Effector memory CD4-positive, alpha-beta T cell (primary cell): Measurements from ENCODE around the gene PTPN1.

Experiments used
- DNase-seq, 3 donors: peaks; one replicate each; pipeline ENCODE4 v3.0.0-alpha.2; 2020
- H3K27ac ChIP-seq: 2 replicates; pipeline ENCODE4 v1.7.0; 2013; ENCODE audit warnings: mild to moderate bottlenecking, low read length, moderate library complexity; ENCODE audit not compliant: insufficient read depth, poor library complexity, severe bottlenecking
- H3K27me3 ChIP-seq: replicated peaks from 2 replicates; pipeline ENCODE4 v1.7.0; 2013; ENCODE audit warnings: mild to moderate bottlenecking, low read length; ENCODE audit not compliant: insufficient read depth, control insufficient read depth, poor library complexity, severe bottlenecking
- H3K36me3 ChIP-seq: 2 replicates; pipeline ENCODE4 v1.7.0; 2013; ENCODE audit warnings: mild to moderate bottlenecking, low read length, moderate library complexity; ENCODE audit not compliant: control insufficient read depth, insufficient read depth
- H3K4me1 ChIP-seq: 2 replicates; pipeline ENCODE4 v1.7.0; 2013; ENCODE audit warnings: low read length, mild to moderate bottlenecking; ENCODE audit not compliant: control insufficient read depth, insufficient read depth, poor library complexity, severe bottlenecking
- H3K4me3 ChIP-seq: 2 replicates; pipeline ENCODE4 v1.7.0; 2013; ENCODE audit warnings: low read length, low read depth, mild to moderate bottlenecking; ENCODE audit not compliant: insufficient read depth, poor library complexity, severe bottlenecking
- H3K9me3 ChIP-seq: 2 replicates; pipeline ENCODE4 v1.7.0; 2013; ENCODE audit warnings: mild to moderate bottlenecking, low read length, moderate library complexity; ENCODE audit not compliant: control insufficient read depth

Gene PTPN1

DNA sequence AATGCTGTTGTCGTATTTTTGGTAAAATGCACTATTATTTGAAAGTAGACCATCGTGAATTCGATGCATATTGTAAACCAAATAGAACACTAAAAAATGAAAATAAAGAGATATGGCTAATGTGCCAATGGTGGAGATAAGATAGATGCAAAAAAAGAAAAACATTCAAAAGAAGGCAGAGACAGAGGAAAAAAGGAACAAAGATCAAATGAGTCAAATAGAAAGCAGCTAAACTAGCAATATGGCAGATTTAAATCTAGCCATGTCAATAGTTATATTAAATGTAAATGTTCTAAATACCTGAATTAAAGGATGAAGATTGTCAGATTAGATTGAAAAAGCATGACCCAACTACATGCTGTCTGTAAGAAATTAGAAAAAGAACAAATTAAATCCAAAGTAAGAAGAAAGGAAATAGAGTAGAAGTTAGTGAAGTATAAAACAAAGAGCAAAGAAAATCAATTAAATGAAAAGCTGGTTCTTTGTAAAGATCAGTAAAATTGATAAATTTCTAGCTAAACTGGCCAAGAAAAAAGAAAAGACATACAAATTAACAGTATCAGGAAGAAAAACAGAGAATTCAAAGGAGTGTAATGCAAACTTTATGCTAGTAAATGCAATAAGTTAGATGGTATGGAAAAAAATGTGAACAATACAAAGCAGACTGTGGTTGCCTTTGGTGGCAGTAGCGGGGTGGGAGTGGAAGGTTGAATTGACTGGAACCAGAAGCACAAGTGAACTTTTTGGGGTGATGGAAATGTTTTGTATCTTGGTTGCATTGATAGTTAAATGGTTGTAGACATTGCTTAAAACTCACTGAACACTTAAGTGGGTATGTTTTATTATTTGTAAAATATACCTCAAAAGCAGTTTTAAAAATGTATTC lies 44.8 kb downstream of the PTPN1 start:
- no peak overlapping the region for H3K4me3 ChIP-seq
- H3K9me3 ChIP-seq: no peaks in the 10 kb centered on the region
- H3K4me1 ChIP-seq: no peaks in the 10 kb centered on the region

GRCh38 chr20:50555662-50556061 lies 45.5 kb downstream of the PTPN1 start:
- DNase-seq: no peak
- Histone ChIP-seq H3K4me3 (no peak overlapping the region), H3K9me3 (no peaks in the 10 kb centered on the region), H3K36me3 (peaks cover 8% of the 10 kb centered on the region), H3K27me3 (no peaks in the 10 kb centered on the region), H3K27ac (no peak overlapping the region), H3K4me1 (no peaks in the 10 kb centered on the region)

More for the DNA sequence above, 44.8 kb downstream of the PTPN1 start:
- peaks cover 11% of the 10 kb centered on the region for H3K36me3 ChIP-seq
- no peak for DNase-seq
- H3K27ac ChIP-seq: no peak overlapping the region
- no peaks in the 10 kb centered on the region for H3K27me3 ChIP-seq

GRCh38 chr20:50557549-50558134 lies 47.5 kb downstream of the PTPN1 start:
- Histone ChIP-seq H3K36me3 (peaks cover 15% of the 10 kb centered on the region), H3K4me3 (no peak overlapping the region), H3K27ac (no peak overlapping the region), H3K9me3 (no peaks in the 10 kb centered on the region), H3K27me3 (no peaks in the 10 kb centered on the region), H3K4me1 (no peaks in the 10 kb centered on the region)
- DNase-seq: no peak

DNA sequence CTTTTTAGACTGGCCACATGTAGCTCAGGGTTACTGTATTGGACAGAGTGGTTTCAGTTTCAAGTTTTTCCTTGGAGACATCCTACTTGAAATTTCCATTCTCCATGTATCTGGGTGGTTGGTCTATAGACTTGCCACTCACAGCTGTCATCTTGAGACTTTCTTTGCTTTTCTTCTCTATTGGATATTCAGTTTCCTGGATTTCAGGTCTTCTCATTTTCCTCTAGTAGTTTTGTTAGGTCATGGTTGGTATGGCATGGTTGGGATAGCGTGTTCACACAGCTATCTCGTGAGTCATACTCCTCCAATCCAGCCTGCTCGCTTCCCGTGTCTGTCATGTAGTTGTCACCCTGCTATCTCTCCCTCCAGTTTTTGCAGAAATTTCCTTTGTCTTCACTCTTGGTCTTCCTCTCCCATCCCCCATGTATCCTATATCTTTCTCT lies 48.3 kb downstream of the PTPN1 start:
- Histone ChIP-seq H3K4me1 (no peaks in the 10 kb centered on the region), H3K36me3 (peaks cover 23% of the 10 kb centered on the region), H3K27me3 (no peaks in the 10 kb centered on the region), H3K27ac (no peak overlapping the region), H3K4me3 (no peak overlapping the region), H3K9me3 (no peaks in the 10 kb centered on the region)
- no peak for DNase-seq

GRCh38 chr20:50559149-50559548 lies 49.0 kb downstream of the PTPN1 start:
- Histone ChIP-seq H3K9me3 (no peaks in the 10 kb centered on the region), H3K4me1 (no peaks in the 10 kb centered on the region), H3K36me3 (peaks cover 24% of the 10 kb centered on the region), H3K4me3 (no peak overlapping the region), H3K27ac (no peak overlapping the region), H3K27me3 (no peaks in the 10 kb centered on the region)
- DNase-seq: no peak

- Histone ChIP-seq H3K9me3 (no peaks in the 10 kb centered on the region), H3K27ac (no peak overlapping the region), H3K27me3 (no peaks in the 10 kb centered on the region), H3K4me3 (no peak overlapping the region), H3K36me3 (peaks cover 26% of the 10 kb centered on the region), H3K4me1 (no peaks in the 10 kb centered on the region)
- DNase-seq: no peak
Observed at GRCh38 chr20:50559856-50560638, 49.9 kb downstream of the PTPN1 start.

GRCh38 chr20:50560867-50561266 lies 50.7 kb downstream of the PTPN1 start:
- Histone ChIP-seq H3K27ac (no peak overlapping the region), H3K36me3 (peaks cover 29% of the 10 kb centered on the region), H3K9me3 (no peaks in the 10 kb centered on the region), H3K4me1 (no peaks in the 10 kb centered on the region), H3K27me3 (no peaks in the 10 kb centered on the region), H3K4me3 (no peak overlapping the region)
- DNase-seq: no peak

DNA sequence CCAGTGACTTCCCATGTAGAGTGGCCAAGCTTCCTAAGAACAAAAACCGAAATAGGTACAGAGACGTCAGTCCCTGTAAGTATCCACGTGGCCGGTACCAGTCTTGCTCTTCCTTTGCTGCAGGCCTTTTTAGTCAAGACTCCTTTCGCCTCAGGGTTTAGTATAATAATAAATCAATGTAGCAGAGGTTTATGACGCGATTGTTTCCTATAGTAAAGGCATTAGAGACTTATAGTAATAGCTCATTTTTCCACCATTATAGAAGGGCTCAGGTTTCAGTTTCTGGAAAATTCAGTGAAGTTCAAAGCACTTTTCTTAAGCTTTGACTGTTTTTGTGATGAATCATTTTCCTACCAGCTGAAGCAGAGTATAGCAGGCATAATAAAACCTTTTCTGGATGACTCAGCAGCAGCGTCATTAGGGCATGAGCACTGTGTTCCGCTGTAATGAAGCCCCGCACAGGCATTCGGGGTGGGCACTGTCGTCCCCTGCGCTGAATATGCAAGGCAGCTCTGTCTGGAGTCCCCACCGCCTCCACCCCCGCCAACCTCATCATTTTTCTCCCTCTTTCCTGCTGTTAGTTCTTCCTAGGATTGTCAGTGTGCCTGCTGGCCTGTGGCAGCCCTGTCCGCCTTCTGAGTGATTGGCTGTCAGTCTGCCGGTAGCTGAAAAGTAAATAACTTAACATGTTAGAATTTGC lies 51.3 kb downstream of the PTPN1 start:
- Histone ChIP-seq H3K4me3 (no peak overlapping the region), H3K36me3 (peaks cover 26% of the 10 kb centered on the region)

GRCh38 chr20:50562262-50562701 lies 52.1 kb downstream of the PTPN1 start:
- Histone ChIP-seq H3K27ac (no peak overlapping the region), H3K4me1 (no peaks in the 10 kb centered on the region), H3K27me3 (no peaks in the 10 kb centered on the region), H3K4me3 (no peak overlapping the region), H3K9me3 (no peaks in the 10 kb centered on the region), H3K36me3 (peaks cover 26% of the 10 kb centered on the region)
- no peak for DNase-seq

More for the DNA sequence above, 51.3 kb downstream of the PTPN1 start:
- Histone ChIP-seq H3K27me3 (no peaks in the 10 kb centered on the region), H3K4me1 (no peaks in the 10 kb centered on the region), H3K9me3 (no peaks in the 10 kb centered on the region), H3K27ac (no peak overlapping the region)
- no peak for DNase-seq
